Esophagus squamous epithelium (tissue), 5 donors: Measurements from ENCODE around the gene ZNF787. TPM values are rescaled to one million over a fixed set of nuclear protein-coding genes. Genes with fewer than 3 reads are reported as not detected.
A peak's percentile ranks its signal among the peaks of the same experiment; 100 is the strongest.

Experiments used
- DNase-seq: peaks from one replicate; lab custom pipeline; 2025; lab: John Stamatoyannopoulos, UW
- H3K27ac ChIP-seq, 4 donors: fragments of 200-600 bp; sonication (generic); one replicate each; pipeline ENCODE4 v1.5.1; 2016 to 2019; ENCODE audit warnings: mild to moderate bottlenecking in 1 of 4
- H3K27me3 ChIP-seq, 4 donors: fragments of 200-600 bp; sonication (generic); 1 replicate in 3 of 4; 2 replicates in 1 of 4; pipeline versions ENCODE4 v1.5.1 to v1.6.0; 2017 to 2021; ENCODE audit warnings: antibody characterized with exemption in 1 of 4
- H3K36me3 ChIP-seq, 3 donors: fragments of 200-600 bp; sonication (generic); one replicate each; pipeline ENCODE4 v1.5.1; 2016 to 2019
- H3K4me1 ChIP-seq, 3 donors: fragments of 200-600 bp; sonication (generic); one replicate each; pipeline ENCODE4 v1.5.1; 2017 to 2019
- H3K4me3 ChIP-seq, 4 donors: fragments of 200-600 bp; sonication (generic); 1 replicate in 3 of 4; 2 replicates in 1 of 4; pipeline ENCODE4 v1.5.1; 2016 to 2019; ENCODE audit warnings: mild to moderate bottlenecking in 2 of 4, moderate library complexity in 1 of 4
- H3K9me3 ChIP-seq, 3 donors: fragments of 200-600 bp; sonication (generic); one replicate each; pipeline ENCODE4 v1.5.1; 2016 to 2019
- CTCF ChIP-seq, 6 experiments: fragments of 450-650 bp in 4 of 6; fragments of 200-600 bp in 2 of 6; sonication (generic) in 2 of 6; IDR thresholded peaks; one replicate each; pipeline ENCODE4 v1.5.1; 2016 to 2019; ENCODE audit warnings: antibody characterized with exemption in 6 of 6, mild to moderate bottlenecking in 4 of 6, moderate library complexity in 4 of 6
- POLR2A ChIP-seq, 4 donors: fragments of 450-650 bp; IDR thresholded peaks; one replicate each; pipeline ENCODE4 v1.6.1; 2017; ENCODE audit warnings: antibody characterized with exemption in 4 of 4, mild to moderate bottlenecking in 4 of 4, moderate library complexity in 3 of 4
- WGBS, 2 donors: methylation state at CpG; one replicate each; pipeline ENCODE4 v1.1.5; 2018; 5-methylcytosine and 5-hydroxymethylcytosine counted together
- intact Hi-C: fragments of 100-400 bp; cut with DNase I; formaldehyde crosslinking; loops from one replicate; pipeline ENCODE4 v1.15.0; 2022
- total RNA-seq, 4 donors: library from RNA; depleted of rRNA; stranded (reverse); fragments of >200 nt; gene quantifications; one replicate each; pipeline ENCODE4 v1.1.0, GENCODE V29; 2016
- donor health status: DM: yes; HTN: yes; CAD: no.

The ZNF787 gene
- total RNA-seq, 4 donors from 2014 or later = 9.9 to 21.3 (median 13.1) TPM

DNA sequence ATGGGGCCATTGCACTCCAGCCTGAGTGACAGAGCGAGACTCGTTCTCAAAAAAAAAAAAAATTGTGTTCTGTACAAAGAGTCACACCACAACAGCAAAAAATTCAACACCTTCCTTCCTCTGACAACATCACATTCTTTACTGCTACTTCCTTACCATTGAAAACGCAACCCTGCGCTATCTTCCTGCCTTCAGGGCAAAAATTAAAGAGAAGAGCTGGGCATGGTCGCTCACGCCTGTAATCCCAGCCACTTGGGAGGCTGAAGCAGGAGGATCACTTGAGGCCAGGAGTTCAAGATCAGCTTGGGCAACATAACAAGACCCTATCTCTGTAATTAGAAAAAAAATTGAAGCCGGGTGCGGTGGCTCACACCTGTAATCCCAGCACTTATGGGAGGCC is 10.6 kb upstream of the ZNF787 start:
- WGBS, 2 donors = 84 to 91% methylated on average over 7 to 8 of the region's 8 CpGs
- intact Hi-C loops = no loop called here
- DNase-seq = no peak
- no peak for TF ChIP-seq POLR2A (IDR thresholded peaks at IDR 0.05)
- no peak for TF ChIP-seq CTCF (IDR thresholded peaks at IDR 0.05)
- H3K4me1 ChIP-seq = peaks cover 0 to 31% (median 0%) of the 10 kb centered on the region in 3 donors
- no peaks in the 10 kb centered on the region for H3K9me3 ChIP-seq
- no peak overlapping the region for H3K4me3 ChIP-seq
- peak overlapping the region in 3 of 4 donors; percentile 32 to 70 (median 49) for H3K27ac ChIP-seq
- no peaks in the 10 kb centered on the region for H3K36me3 ChIP-seq
- no peaks in the 10 kb centered on the region for H3K27me3 ChIP-seq

DNA sequence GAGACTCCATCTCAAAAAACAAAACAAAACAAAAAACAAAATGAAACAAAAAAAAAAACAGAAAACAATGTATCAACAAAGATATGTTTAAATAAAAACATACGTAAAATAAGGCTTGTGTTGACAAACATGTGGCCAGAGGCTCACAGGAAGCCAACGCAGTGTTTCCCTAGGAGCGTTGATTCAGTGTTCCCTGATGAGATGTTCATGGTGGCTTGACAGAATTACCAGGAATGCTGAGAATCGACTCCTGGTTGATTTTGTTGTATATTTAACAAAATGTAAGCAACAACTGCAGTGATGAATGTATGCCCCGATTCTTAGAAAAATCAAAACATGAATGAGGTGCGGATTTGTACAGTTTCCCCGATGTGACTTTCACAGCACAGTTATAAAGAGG is 8.9 kb upstream of the ZNF787 start:
- no peaks in the 10 kb centered on the region for H3K9me3 ChIP-seq
- TF ChIP-seq POLR2A (IDR thresholded peaks at IDR 0.05) = no peak
- TF ChIP-seq CTCF (IDR thresholded peaks at IDR 0.05) = no peak
- H3K27me3 ChIP-seq = no peaks in the 10 kb centered on the region
- no peaks in the 10 kb centered on the region for H3K36me3 ChIP-seq
- intact Hi-C loops = no loop called here
- 83% methylated on average over 7 of the region's 7 CpGs for WGBS, 2 donors
- no peak for DNase-seq
- no peak overlapping the region for H3K4me3 ChIP-seq
- H3K4me1 ChIP-seq = peaks cover 0 to 25% (median 0%) of the 10 kb centered on the region in 3 donors
- H3K27ac ChIP-seq = no peak overlapping the region

- Histone ChIP-seq H3K9me3 (no peaks in the 10 kb centered on the region), H3K4me1 (peaks cover 0 to 13% (median 2%) of the 10 kb centered on the region in 3 donors), H3K27me3 (no peaks in the 10 kb centered on the region), H3K27ac (no peak overlapping the region), H3K4me3 (no peak overlapping the region), H3K36me3 (no peaks in the 10 kb centered on the region)
- no peak for TF ChIP-seq POLR2A (IDR thresholded peaks at IDR 0.05)
- TF ChIP-seq CTCF (IDR thresholded peaks at IDR 0.05) = no peak
- 84 to 90% methylated on average over 11 to 14 of the region's 19 CpGs for WGBS, 2 donors
- DNase-seq = no peak
- intact Hi-C loops = no loop called here
Measured at GRCh38 chr19:56126983-56127780, 6.1 kb upstream of the ZNF787 start.

- intact Hi-C loops = no loop called here
- TF ChIP-seq POLR2A (IDR thresholded peaks at IDR 0.05) (no peak), CTCF (IDR thresholded peaks at IDR 0.05) (no peak)
- Histone ChIP-seq H3K4me3 (no peak overlapping the region), H3K27me3 (no peaks in the 10 kb centered on the region), H3K9me3 (no peaks in the 10 kb centered on the region), H3K36me3 (no peaks in the 10 kb centered on the region), H3K4me1 (peaks cover 0 to 13% (median 7%) of the 10 kb centered on the region in 3 donors), H3K27ac (no peak overlapping the region)
- DNase-seq = no peak
- 70 to 71% methylated on average over 8 to 13 of the region's 16 CpGs for WGBS, 2 donors
Measured at GRCh38 chr19:56125806-56126590, 4.9 kb upstream of the ZNF787 start.

DNA sequence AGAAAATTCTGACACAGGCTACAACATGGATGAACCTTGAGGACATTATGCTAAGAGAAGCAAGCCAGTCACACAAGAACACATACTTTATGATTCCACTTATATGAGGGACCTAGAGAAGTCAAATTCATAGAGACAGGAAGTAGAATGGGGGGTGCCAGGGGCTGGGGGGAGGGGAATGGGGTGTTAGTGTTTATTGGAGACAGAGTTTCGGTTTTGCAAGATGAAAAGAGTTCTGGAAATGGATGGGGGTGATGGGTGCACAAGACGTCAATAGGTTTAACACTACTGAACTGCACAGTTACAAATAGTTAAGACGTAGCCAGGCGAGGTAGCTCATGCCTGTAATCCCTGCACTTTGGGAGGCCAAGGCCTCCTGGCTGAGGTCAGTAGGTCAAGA is 3.5 kb upstream of the ZNF787 start:
- Histone ChIP-seq H3K27me3 (no peaks in the 10 kb centered on the region), H3K4me3 (no peak overlapping the region), H3K4me1 (peaks cover 3 to 23% (median 11%) of the 10 kb centered on the region in 3 donors), H3K36me3 (no peaks in the 10 kb centered on the region), H3K27ac (no peak overlapping the region), H3K9me3 (no peaks in the 10 kb centered on the region)
- intact Hi-C loops = no loop called here
- 91 to 92% methylated on average over 4 of the region's 4 CpGs for WGBS, 2 donors
- no peak for DNase-seq
- TF ChIP-seq CTCF (IDR thresholded peaks at IDR 0.05) (no peak), POLR2A (IDR thresholded peaks at IDR 0.05) (no peak)
